ENCODE data around the gene PNMA8A.

Gene PNMA8A

DNA sequence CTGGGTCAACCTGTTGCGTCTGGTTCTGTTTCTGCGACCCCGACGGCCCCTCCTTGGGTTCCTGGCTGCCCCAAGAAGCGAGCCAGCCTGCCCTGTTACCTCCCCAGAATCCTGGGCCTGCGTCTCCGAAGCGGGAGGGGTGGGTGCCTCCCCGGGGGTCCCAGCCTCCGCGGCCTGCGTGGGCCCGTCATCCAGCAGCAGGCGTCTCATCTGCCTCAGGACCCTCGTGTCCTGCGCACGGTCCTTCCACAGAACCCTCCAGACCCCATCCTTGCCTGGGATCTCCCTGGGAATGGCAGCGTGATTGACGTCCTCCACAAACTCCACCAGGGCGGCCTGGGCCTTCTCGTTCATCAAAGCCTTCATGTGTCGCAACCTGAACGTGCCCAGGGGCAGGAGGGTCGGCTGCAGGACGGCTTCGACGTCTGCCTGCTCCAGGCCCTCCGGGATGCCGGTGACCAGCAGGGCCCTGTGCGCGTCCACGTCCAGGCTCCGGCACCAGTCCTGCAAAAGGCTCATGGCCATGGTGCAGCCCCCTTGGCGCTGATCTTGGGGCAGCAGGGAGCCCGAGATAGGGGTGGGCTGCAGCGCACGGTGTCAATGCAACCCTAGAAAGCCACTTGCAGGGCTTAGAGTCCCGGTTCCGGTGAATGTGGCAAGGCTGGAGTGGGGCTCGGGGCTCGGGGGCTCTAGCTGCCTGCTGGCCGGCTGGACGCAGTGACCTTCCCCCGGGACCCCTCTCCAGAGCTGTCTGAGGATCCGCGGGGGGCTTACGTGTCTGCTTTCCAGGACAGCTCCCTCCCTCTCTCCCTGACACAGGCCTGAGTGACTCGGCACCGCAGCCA is 23.8 kb upstream of the PNMA8A start:
- Histone ChIP-seq H3K27me3 (peaks cover 0 to 25% of the 10 kb centered on the region in 2 donors), H3K27ac (no peak overlapping the region), H3K4me3 (peak overlapping the region; percentile 34 to 38), H3K9me3 (no peaks in the 10 kb centered on the region), H3K4me1 (peaks cover 0 to 42% (median 26%) of the 10 kb centered on the region in 4 donors), H3K36me3 (no peaks in the 10 kb centered on the region)
- no peak for TF ChIP-seq CTCF (IDR thresholded peaks at IDR 0.05)
- intact Hi-C loops (cut with DNase I; ENCODE audit: low total_unique reads): loop anchor here (5.0 kb wide), 1 partner anchor 208 kb away; no protein-coding TSS in a partner anchor
- no peak for DNase-seq

DNA sequence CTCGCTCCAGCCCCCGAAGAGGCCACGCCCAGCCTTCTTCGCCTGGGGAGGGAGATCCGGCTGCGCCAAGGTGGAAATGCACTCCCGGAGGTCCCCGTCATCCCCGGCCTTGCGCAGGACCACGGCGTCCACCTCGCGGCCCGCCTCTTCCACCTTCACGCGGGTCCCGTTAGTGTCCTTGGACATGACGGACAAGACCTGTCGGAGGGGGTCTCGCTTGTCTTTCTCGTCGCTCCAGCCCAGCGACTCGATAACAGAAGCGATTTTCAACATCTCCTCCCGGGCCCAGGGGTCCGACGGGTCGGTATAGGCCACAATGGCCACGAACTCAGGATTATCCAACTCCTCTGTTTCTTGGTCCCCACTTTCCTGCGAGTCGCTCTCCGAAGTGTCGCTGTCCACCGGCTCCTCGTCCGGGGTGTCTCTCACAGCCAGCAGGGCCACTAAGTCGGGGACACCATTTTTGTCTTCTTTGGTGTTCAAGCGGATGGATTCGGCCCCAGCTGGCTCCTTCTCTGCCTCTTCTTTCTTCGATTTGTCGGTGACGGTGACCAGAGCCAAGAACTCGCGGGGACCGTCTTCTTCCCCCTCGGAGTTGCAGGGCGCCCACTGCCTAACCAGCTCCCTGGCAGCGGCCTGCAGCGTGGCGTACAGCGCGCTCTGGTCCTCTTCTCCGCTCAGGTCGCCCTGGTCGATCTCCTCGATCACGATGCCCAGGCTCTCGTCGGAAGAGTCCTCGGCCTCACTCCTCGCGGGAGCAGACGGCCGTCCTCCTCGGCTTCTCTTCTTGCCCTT is 23.0 kb upstream of the PNMA8A start:
- Histone ChIP-seq H3K27ac (no peak overlapping the region), H3K4me1 (peaks cover 0 to 51% (median 34%) of the 10 kb centered on the region in 4 donors), H3K36me3 (no peaks in the 10 kb centered on the region), H3K27me3 (peaks cover 0 to 25% of the 10 kb centered on the region in 2 donors), H3K4me3 (peak overlapping the region; percentile 47 to 57), H3K9me3 (no peaks in the 10 kb centered on the region)
- intact Hi-C loops (cut with DNase I; ENCODE audit: low total_unique reads): loop anchor here (5.0 kb wide), 1 partner anchor 207 kb away; no protein-coding TSS in a partner anchor
- no peak for DNase-seq
- TF ChIP-seq CTCF (IDR thresholded peaks at IDR 0.05): no peak

GRCh38 chr19:46493236-46494145 is 22.1 kb upstream of the PNMA8A start:
- Histone ChIP-seq H3K9me3 (no peaks in the 10 kb centered on the region), H3K27ac (peak overlapping the region; percentile 52 to 56), H3K27me3 (peaks cover 0 to 25% of the 10 kb centered on the region in 2 donors), H3K4me3 (peak overlapping the region; percentile 47 to 57), H3K4me1 (peaks cover 0 to 53% (median 38%) of the 10 kb centered on the region in 4 donors), H3K36me3 (no peaks in the 10 kb centered on the region)
- intact Hi-C loops (cut with DNase I; ENCODE audit: low total_unique reads): loop anchor here (5.0 kb wide), 1 partner anchor 206 kb away; no protein-coding TSS in a partner anchor
- no peak for DNase-seq
- no peak for TF ChIP-seq CTCF (IDR thresholded peaks at IDR 0.05)

- peak overlapping the region; percentile 47 to 57 for H3K4me3 ChIP-seq
- H3K27ac ChIP-seq: peak overlapping the region; percentile 52 to 56
- no peaks in the 10 kb centered on the region for H3K36me3 ChIP-seq
- DNase-seq: no peak
- TF ChIP-seq CTCF (IDR thresholded peaks at IDR 0.05): no peak
- H3K27me3 ChIP-seq: peaks cover 0 to 25% of the 10 kb centered on the region in 2 donors
- H3K9me3 ChIP-seq: no peaks in the 10 kb centered on the region
- intact Hi-C loops (cut with DNase I; ENCODE audit: low total_unique reads): loop anchor here (5.0 kb wide), 1 partner anchor 206 kb away; no protein-coding TSS in a partner anchor
- H3K4me1 ChIP-seq: peaks cover 0 to 59% (median 42%) of the 10 kb centered on the region in 4 donors
These were observed 21.5 kb upstream of the PNMA8A start for GRCh38 chr19:46492841-46493235.

Data from tibial artery (tissue), 4 donors.